PC-9 (cell line): ENCODE measurements around the gene OAT.

ENCODE experiments used
- EZH2 ChIP-seq: fragments of 200-600 bp; sonication (generic); IDR thresholded peaks from 2 replicates; pipeline ENCODE4 v1.8.0; 2017; ENCODE audit warnings: antibody characterized with exemption, low read depth
- TF ChIP-seq, protein P1 (sequence below): fragments of 200-600 bp; sonication (generic); conservative IDR thresholded peaks from 2 replicates; pipeline ENCODE4 v1.6.1; 2017; ENCODE audit warnings: mixed run types, antibody characterized with exemption, mild to moderate bottlenecking, moderate library complexity

DNA sequence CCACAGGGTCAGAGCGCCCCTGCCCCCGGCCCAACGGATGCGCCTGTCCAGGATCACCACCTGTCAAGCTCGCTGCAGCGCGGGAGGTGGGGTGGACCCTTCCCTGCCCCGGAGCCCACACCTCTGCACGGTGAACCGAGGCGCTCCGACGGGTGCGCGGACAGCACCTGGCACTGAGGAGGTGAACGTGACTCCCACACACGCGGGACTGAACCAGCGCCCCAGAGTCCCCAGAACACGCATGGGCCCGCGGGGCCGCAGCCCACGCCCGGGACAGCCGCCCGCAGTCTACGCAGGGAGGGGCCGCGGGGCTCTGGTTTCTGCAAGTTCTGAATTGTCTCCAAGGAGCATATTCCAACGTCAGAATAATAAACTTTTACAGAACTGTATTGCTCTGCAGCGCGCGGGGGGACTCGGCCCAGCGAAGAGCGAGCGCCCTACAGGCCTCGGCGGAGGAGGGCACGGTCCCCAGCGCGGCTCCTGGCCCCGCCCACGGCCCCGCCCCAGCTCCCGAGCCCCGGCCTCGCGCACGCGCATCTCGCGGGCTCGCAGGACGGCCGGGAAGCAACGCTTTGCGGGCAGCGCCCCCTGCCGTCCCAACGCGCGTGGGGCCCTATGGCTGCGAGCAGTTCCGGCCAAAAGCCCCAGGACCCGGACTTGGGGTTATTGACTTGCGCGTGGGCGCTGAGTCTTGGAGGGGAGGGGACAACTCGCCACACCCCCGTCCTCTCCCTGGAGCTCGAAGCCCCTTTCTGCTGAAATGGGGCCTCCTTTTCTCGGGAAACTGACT, 29.7 kb downstream of the OAT start:
- TF ChIP-seq, protein P1, sequence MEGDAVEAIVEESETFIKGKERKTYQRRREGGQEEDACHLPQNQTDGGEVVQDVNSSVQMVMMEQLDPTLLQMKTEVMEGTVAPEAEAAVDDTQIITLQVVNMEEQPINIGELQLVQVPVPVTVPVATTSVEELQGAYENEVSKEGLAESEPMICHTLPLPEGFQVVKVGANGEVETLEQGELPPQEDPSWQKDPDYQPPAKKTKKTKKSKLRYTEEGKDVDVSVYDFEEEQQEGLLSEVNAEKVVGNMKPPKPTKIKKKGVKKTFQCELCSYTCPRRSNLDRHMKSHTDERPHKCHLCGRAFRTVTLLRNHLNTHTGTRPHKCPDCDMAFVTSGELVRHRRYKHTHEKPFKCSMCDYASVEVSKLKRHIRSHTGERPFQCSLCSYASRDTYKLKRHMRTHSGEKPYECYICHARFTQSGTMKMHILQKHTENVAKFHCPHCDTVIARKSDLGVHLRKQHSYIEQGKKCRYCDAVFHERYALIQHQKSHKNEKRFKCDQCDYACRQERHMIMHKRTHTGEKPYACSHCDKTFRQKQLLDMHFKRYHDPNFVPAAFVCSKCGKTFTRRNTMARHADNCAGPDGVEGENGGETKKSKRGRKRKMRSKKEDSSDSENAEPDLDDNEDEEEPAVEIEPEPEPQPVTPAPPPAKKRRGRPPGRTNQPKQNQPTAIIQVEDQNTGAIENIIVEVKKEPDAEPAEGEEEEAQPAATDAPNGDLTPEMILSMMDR, result peak; percentile 80
- TF ChIP-seq EZH2, result no peak
